ENCODE measurements around the gene ADM.
A peak's percentile ranks its signal among the peaks of the same experiment; 100 is the strongest.

- TF ChIP-seq CTCF (IDR thresholded peaks at IDR 0.05), result peak; percentile 60 to 63 (median 63)
- no peak for TF ChIP-seq POLR2A (IDR thresholded peaks at IDR 0.05)
Measured at GRCh38 chr11:10304495-10305261, at the start of gene ADM.
